ENCODE measurements around the gene ALDH3B1. TPM values are rescaled to one million over a fixed set of nuclear protein-coding genes. Genes with fewer than 3 reads are reported as not detected.

Gene ALDH3B1
- total RNA-seq, 3 donors from 2014 or later, result 9.8 to 26.4 (median 20.6) TPM

DNA sequence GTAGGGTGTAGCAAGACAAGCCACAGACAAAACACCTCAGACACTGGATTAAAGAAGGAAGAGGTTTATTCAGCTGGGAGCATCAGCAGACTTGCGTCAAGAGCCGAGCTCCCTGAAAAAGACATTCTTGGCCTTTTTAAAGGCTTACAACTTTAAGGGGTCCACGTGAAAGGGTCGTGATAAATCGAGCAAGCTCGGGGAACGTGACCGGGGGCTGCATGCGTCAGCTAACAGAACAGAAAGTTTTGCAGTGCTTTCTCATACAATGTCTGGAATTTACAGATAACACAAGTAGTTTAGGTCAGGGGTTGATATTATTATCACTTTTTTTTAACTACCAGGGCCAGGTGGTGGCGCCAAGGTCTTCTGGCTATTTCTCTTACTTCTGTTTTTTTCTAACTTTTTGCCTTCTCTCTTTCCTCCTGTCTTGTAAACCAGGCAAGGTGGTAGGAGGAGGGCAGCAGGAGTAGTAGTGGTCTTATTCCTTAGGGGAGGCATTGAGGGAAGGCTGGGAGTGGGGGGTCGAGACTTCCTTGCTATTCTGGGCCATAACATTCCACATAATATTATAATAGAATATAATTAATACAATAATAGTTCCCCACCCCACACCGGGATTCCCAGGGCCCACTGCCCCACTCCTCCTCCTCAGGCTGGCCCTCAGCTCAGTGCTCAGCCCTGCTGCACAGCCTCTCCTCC lies 587 bp upstream of the ALDH3B1 start:
- intact Hi-C loops (cut with DNase I; ENCODE audit: low total_unique reads), result loop anchor here (1.0 to 2.0 kb wide), 2 partner anchors 196 to 203 kb away; partner anchors contain the start of gene KMT5B

DNA sequence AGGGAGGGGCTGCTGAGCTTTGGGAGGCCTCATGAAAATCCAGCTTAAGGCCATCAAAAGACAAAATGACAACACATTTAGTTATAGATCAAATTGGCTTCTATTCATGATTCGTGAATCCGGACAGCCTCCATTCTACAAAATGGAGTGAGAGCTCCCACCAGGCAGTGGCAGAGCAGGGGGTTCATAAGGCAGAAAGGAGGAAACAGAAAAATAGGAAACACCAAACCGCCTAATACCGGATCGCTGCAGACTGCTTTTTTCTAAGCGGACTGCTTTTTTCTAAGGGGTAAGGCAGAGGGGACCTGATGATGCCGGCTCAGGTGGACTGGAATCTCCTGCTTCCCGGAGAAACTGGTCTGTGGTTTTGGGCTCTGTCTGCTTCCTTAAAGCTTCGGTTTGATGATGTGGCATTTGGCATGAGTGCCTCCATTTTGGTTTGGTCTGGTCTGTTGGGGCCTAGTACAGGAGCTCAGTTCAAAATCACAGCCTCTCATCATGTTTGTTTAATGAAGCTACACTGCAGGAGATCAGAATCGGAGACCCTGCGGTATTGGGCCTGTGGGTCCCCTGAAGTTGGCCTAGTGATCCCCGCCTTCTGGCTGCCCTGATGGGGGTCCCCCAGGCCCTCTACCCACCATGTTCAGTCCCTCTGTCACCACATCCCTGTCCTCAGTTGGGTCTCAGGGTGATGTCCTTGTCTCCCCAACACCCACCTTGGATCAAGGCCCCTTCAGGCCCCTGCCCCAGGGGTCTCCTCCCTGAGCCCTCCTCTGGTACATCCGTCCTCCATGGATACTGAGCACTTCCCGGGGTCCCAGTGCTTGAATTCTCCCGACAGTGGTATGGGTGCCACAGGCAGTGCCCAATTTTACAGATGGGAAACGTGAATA lies 1.2 kb downstream of the ALDH3B1 start:
- no peak for DNase-seq (ENCODE audit: low spot score in 2 of 2)
- no peaks in the 10 kb centered on the region for H3K9me3 ChIP-seq
- intact Hi-C loops (cut with DNase I; ENCODE audit: low total_unique reads), result loop anchor here (2.0 kb wide), 1 partner anchor 202 kb away; the partner anchor contains the start of gene KMT5B
- TF ChIP-seq, protein P1, sequence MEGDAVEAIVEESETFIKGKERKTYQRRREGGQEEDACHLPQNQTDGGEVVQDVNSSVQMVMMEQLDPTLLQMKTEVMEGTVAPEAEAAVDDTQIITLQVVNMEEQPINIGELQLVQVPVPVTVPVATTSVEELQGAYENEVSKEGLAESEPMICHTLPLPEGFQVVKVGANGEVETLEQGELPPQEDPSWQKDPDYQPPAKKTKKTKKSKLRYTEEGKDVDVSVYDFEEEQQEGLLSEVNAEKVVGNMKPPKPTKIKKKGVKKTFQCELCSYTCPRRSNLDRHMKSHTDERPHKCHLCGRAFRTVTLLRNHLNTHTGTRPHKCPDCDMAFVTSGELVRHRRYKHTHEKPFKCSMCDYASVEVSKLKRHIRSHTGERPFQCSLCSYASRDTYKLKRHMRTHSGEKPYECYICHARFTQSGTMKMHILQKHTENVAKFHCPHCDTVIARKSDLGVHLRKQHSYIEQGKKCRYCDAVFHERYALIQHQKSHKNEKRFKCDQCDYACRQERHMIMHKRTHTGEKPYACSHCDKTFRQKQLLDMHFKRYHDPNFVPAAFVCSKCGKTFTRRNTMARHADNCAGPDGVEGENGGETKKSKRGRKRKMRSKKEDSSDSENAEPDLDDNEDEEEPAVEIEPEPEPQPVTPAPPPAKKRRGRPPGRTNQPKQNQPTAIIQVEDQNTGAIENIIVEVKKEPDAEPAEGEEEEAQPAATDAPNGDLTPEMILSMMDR (IDR thresholded peaks at IDR 0.05), result no peak
- no peak for TF ChIP-seq POLR2A (IDR thresholded peaks at IDR 0.05)
- TF ChIP-seq POLR2AphosphoS5 (IDR thresholded peaks at IDR 0.05), result no peak
- H3K4me3 ChIP-seq, result peak overlapping the region; percentile 36 to 63 (median 37)
- H3K27me3 ChIP-seq, result no peaks in the 10 kb centered on the region
- peaks cover 35 to 36% of the 10 kb centered on the region in 2 donors for H3K4me1 ChIP-seq
- H3K27ac ChIP-seq, result peak overlapping the region; percentile 95 to 98
- H3K36me3 ChIP-seq, result no peaks in the 10 kb centered on the region

More for the DNA sequence above, 587 bp upstream of the ALDH3B1 start:
- no peaks in the 10 kb centered on the region for H3K36me3 ChIP-seq
- TF ChIP-seq POLR2A (IDR thresholded peaks at IDR 0.05), result no peak
- TF ChIP-seq, protein P1 (IDR thresholded peaks at IDR 0.05), result no peak
- TF ChIP-seq POLR2AphosphoS5 (IDR thresholded peaks at IDR 0.05), result no peak
- H3K9me3 ChIP-seq, result no peaks in the 10 kb centered on the region
- H3K27me3 ChIP-seq, result no peaks in the 10 kb centered on the region
- peaks cover 34 to 35% of the 10 kb centered on the region in 2 donors for H3K4me1 ChIP-seq
- H3K4me3 ChIP-seq, result peak overlapping the region; percentile 36 to 63 (median 37)
- H3K27ac ChIP-seq, result peak overlapping the region; percentile 95 to 98
- DNase-seq (ENCODE audit: low spot score in 2 of 2), result no peak

DNA sequence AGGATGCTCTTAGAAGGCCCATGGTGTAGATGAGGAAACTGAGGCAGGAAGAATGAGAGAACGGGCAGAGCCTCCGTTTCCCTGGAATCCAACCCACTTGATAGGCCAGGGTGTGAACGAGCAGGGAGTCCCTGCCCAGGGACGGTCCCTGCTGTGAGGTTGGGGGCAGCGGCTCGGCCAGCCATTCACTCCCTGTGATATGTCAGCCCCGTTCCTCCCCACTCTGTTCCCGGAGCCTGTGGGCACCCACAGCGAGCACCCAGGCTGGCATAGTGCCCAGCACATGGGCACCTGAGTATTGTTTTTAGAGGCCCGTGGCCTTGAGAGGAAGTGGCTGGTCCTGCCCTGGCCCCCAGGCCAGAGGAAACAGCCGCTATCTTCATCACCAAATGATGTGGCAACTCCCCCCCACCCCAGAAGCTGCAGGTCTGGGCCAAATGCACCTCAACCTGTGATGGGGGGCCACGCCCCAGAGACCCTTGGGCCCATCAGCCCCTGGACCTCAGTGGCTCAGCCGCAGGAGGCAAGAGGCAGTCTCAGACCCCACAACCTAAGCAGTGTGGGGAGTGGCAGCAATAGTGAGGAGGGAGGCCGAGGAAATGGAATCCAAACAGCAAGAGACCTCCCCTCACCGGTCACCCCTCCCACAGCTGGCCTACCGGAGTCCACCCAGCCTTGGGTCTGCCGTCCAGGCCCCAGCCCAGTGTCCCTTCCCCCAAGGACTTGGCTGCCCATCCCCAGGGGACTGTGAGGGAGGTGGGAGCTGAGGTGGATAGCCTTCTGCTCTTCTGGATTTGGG lies 2.1 kb downstream of the ALDH3B1 start:
- peak overlapping the region; percentile 95 to 98 for H3K27ac ChIP-seq
- H3K27me3 ChIP-seq, result no peaks in the 10 kb centered on the region
- no peak overlapping the region for H3K4me3 ChIP-seq
- no peak for TF ChIP-seq POLR2AphosphoS5 (IDR thresholded peaks at IDR 0.05)
- no peak for TF ChIP-seq POLR2A (IDR thresholded peaks at IDR 0.05)
- TF ChIP-seq, protein P1 (IDR thresholded peaks at IDR 0.05), result no peak
- intact Hi-C loops (cut with DNase I; ENCODE audit: low total_unique reads), result no loop called here
- DNase-seq (ENCODE audit: low spot score in 2 of 2), result no peak
- H3K9me3 ChIP-seq, result no peaks in the 10 kb centered on the region
- no peaks in the 10 kb centered on the region for H3K36me3 ChIP-seq
- peaks cover 35 to 36% of the 10 kb centered on the region in 2 donors for H3K4me1 ChIP-seq

DNA sequence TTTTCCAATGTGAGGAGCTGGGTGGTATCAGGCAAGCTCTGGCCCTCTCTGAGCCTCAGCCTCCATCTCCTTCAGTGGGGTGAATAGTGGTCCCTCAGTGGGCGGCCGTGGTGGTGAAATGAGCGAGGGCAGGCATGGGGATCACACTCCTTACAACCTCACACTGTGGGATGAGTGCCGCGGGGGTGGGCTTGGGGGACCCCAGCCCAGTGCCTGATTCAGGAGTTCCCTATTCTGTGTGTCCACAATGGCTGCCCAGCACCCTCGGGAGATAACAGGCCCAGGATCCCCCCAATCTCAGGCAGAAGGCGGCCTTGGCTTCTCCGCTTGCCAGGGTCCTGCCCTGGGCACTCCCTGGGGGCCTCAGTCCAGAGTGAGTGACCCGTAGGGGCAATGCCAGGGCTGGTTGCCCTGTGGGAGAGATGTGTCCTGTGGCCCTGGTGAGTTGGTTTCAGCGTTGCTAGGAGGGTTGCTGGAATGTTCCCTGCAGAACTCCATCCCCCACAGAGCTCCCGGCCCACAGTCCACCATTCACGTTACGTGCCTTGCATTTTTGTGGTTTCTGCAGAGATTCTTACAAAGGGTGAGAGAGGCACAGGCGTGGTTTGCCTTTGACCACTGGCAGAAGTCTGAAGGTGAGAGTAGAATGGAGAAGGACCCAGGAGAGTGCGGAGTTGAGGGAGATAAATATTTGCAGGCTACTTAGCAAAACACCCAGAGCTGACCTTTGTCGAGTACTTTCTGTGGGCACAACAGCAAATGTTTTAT lies 2.9 kb downstream of the ALDH3B1 start:
- Histone ChIP-seq H3K4me3 (peak overlapping the region in 1 of 3 donors; percentile 22), H3K36me3 (no peaks in the 10 kb centered on the region), H3K27me3 (no peaks in the 10 kb centered on the region), H3K9me3 (no peaks in the 10 kb centered on the region), H3K4me1 (peaks cover 35 to 36% of the 10 kb centered on the region in 2 donors), H3K27ac (peak overlapping the region; percentile 95 to 98)
- intact Hi-C loops (cut with DNase I; ENCODE audit: low total_unique reads), result no loop called here
- TF ChIP-seq POLR2AphosphoS5 (IDR thresholded peaks at IDR 0.05) (peak; percentile 8 to 79 (median 57)), POLR2A (IDR thresholded peaks at IDR 0.05) (no peak)
- TF ChIP-seq, protein P1 (IDR thresholded peaks at IDR 0.05), result no peak
- peak in 1 of 2 donors; percentile 92 for DNase-seq (ENCODE audit: low spot score in 2 of 2)
